ENCODE measurements around the gene SLC22A23. TPM values are rescaled to one million over a fixed set of nuclear protein-coding genes. Genes with fewer than 3 reads are reported as not detected.

SLC22A23 gene
- total RNA-seq, 2 donors from 2014 or later, result 11.1 to 13.3 TPM

DNA sequence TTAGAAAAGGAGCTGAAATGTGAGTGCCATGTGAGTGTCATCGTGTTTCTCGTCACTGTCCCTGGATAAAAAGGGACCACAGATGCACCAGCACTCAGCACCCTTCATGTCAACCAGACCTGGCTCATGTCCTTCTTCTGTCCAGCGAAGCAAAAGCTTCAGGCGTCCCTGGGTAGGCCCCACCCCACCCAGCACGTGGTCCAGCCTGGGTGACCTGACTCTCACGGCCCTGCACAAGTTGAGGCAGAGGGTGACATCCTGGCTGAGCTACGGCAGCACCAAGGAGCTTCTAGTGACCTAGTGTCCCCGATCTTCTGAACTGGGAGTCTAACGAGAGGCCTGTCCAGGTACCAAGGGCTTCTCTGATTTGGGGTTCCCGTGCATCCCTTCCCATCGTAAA is 160.3 kb downstream of the SLC22A23 start:
- H3K4me3 Mint-ChIP-seq, result no peak overlapping the region
- Histone ChIP-seq H3K27ac (ENCODE audit: low read depth, low read length) (no peak overlapping the region), H3K27me3 (ENCODE audit: control insufficient read depth, insufficient read depth, low read length, poor library complexity, severe bottlenecking) (no peaks in the 10 kb centered on the region), H3K4me3 (ENCODE audit: low read length) (no peak overlapping the region), H3K9ac (ENCODE audit: extremely low read depth, low read length, poor library complexity, severe bottlenecking) (no peak overlapping the region), H3K36me3 (ENCODE audit: control insufficient read depth, insufficient read depth, low read length) (no peaks in the 10 kb centered on the region), H3K9me3 (ENCODE audit: control insufficient read depth, low read length) (no peaks in the 10 kb centered on the region), H3K4me1 (ENCODE audit: control insufficient read depth, insufficient read depth, low read length) (no peaks in the 10 kb centered on the region)
- H3K9me3 Mint-ChIP-seq, result no peaks in the 10 kb centered on the region
- no peaks in the 10 kb centered on the region for H3K27me3 Mint-ChIP-seq (ENCODE audit: insufficient read depth)
- TF ChIP-seq, protein P1, sequence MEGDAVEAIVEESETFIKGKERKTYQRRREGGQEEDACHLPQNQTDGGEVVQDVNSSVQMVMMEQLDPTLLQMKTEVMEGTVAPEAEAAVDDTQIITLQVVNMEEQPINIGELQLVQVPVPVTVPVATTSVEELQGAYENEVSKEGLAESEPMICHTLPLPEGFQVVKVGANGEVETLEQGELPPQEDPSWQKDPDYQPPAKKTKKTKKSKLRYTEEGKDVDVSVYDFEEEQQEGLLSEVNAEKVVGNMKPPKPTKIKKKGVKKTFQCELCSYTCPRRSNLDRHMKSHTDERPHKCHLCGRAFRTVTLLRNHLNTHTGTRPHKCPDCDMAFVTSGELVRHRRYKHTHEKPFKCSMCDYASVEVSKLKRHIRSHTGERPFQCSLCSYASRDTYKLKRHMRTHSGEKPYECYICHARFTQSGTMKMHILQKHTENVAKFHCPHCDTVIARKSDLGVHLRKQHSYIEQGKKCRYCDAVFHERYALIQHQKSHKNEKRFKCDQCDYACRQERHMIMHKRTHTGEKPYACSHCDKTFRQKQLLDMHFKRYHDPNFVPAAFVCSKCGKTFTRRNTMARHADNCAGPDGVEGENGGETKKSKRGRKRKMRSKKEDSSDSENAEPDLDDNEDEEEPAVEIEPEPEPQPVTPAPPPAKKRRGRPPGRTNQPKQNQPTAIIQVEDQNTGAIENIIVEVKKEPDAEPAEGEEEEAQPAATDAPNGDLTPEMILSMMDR (conservative IDR thresholded peaks at IDR 0.05), result no peak
- peak; percentile 29 for DNase-seq
- H3K36me3 Mint-ChIP-seq (ENCODE audit: low read depth), result no peaks in the 10 kb centered on the region
- H3K27ac Mint-ChIP-seq, result no peak overlapping the region
- H3K4me1 Mint-ChIP-seq, result peaks cover 10% of the 10 kb centered on the region
- WGBS, 2 experiments (ENCODE audit: insufficient coverage in 1 of 2, insufficient read length in 1 of 2), result 92 to 97% methylated on average over 11 of the region's 11 CpGs

DNA sequence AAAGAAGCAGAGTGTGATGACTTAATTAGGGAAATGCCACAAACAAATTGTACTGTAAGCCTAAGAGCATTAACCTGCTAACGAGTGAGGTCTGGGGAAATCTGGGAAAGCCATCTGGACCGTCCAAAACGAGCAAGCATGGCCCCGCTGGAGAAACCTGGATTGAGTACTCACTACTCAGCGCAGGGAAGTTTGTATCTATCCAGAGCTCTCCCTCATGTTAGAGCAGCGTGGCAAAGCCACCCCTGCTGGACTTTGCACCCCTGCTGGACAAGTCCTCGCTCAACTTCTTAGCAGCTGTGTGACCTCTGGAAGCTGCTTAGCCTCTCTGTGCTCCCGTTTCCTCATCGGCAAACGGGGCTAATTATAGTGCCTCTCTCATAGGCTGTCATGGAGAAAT is 160.8 kb downstream of the SLC22A23 start:
- 93% methylated on average over 9 to 10 of the region's 10 CpGs for WGBS, 2 experiments (ENCODE audit: insufficient coverage in 1 of 2, insufficient read length in 1 of 2)
- Histone ChIP-seq H3K27me3 (ENCODE audit: control insufficient read depth, insufficient read depth, low read length, poor library complexity, severe bottlenecking) (no peaks in the 10 kb centered on the region), H3K4me3 (ENCODE audit: low read length) (no peak overlapping the region), H3K9ac (ENCODE audit: extremely low read depth, low read length, poor library complexity, severe bottlenecking) (no peak overlapping the region), H3K27ac (ENCODE audit: low read depth, low read length) (peak overlapping the region; percentile 97), H3K9me3 (ENCODE audit: control insufficient read depth, low read length) (no peaks in the 10 kb centered on the region), H3K4me1 (ENCODE audit: control insufficient read depth, insufficient read depth, low read length) (no peaks in the 10 kb centered on the region), H3K36me3 (ENCODE audit: control insufficient read depth, insufficient read depth, low read length) (no peaks in the 10 kb centered on the region)
- Mint-ChIP-seq H3K9me3 (no peaks in the 10 kb centered on the region), H3K27ac (no peak overlapping the region), H3K27me3 (ENCODE audit: insufficient read depth) (no peaks in the 10 kb centered on the region), H3K4me3 (no peak overlapping the region), H3K36me3 (ENCODE audit: low read depth) (no peaks in the 10 kb centered on the region), H3K4me1 (peaks cover 10% of the 10 kb centered on the region)
- peak; percentile 28 for DNase-seq
- TF ChIP-seq, protein P1 (conservative IDR thresholded peaks at IDR 0.05), result no peak

DNA sequence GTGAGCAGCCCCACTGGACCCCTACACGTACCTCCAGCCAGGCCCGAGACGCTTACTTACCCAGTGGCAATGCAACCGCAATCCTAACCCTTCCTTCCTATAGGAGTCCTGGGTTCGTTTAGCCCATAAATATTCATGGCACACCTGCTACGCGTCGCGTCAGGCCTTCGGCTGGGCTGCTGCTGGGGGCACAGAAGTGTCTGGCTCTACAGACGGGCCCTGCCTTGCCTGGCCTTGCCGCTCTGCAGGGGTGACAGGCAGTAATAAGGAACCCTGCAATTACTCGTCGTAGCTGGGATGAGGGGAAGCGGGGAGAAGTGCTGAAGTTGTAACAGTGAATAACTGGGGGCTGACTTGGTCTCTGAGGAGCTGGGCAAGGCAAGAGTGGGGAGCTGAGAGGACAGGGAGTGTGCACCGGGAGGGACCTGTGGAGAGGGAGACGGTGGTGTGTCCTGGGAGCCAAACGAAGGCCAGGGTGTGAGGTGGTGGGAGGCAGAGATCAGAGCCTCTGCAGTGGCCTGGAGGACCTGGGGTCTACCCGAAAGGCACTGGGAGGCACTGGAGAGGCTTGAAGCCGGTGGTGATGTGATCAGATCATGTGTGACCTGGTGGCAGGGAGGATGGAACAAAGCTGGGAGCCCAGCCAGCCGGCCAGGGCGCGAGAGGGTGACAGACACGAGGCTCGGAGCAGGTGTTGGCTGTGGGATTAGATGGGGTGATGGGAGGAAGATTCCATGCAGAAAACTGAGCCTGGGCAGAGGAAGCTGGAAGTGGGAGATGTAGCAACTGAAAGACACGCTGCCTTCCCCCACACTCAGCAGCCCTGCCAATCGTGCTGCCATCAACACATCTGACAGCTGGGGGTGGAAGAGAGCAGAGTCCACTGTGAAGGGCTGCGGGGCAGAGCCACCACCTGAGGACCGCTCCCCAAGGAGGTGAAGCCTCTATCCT is 161.7 kb downstream of the SLC22A23 start:
- H3K27me3 Mint-ChIP-seq (ENCODE audit: insufficient read depth), result no peaks in the 10 kb centered on the region
- H3K9me3 Mint-ChIP-seq, result no peaks in the 10 kb centered on the region
- H3K27me3 ChIP-seq (ENCODE audit: control insufficient read depth, insufficient read depth, low read length, poor library complexity, severe bottlenecking), result no peaks in the 10 kb centered on the region
- no peak overlapping the region for H3K4me3 ChIP-seq (ENCODE audit: low read length)
- no peak overlapping the region for H3K9ac ChIP-seq (ENCODE audit: extremely low read depth, low read length, poor library complexity, severe bottlenecking)
- H3K9me3 ChIP-seq (ENCODE audit: control insufficient read depth, low read length), result no peaks in the 10 kb centered on the region
- no peaks in the 10 kb centered on the region for H3K4me1 ChIP-seq (ENCODE audit: control insufficient read depth, insufficient read depth, low read length)
- peak overlapping the region; percentile 45 for H3K27ac Mint-ChIP-seq
- peak overlapping the region; percentile 97 for H3K27ac ChIP-seq (ENCODE audit: low read depth, low read length)
- TF ChIP-seq, protein P1 (conservative IDR thresholded peaks at IDR 0.05), result peak; percentile 72
- H3K4me3 Mint-ChIP-seq, result no peak overlapping the region
- H3K36me3 ChIP-seq (ENCODE audit: control insufficient read depth, insufficient read depth, low read length), result no peaks in the 10 kb centered on the region
- peaks cover 10% of the 10 kb centered on the region for H3K4me1 Mint-ChIP-seq
- H3K36me3 Mint-ChIP-seq (ENCODE audit: low read depth), result no peaks in the 10 kb centered on the region
- WGBS, 2 experiments (ENCODE audit: insufficient coverage in 1 of 2, insufficient read length in 1 of 2), result 78 to 89% methylated on average over 18 to 29 of the region's 29 CpGs
- DNase-seq, result peak; percentile 80
